LHCN-M2 (cell line): ENCODE data around the gene CTIF. TPM values are rescaled to one million over a fixed set of nuclear protein-coding genes. Genes with fewer than 3 reads are reported as not detected.
A peak's percentile ranks its signal among the peaks of the same experiment; 100 is the strongest.

Source experiments
- DNase-seq: peaks from one replicate; pipeline ENCODE4 v3.0.0-alpha.2; 2012; ENCODE audit warnings: low read depth
- total RNA-seq: library from RNA; depleted of rRNA; stranded (reverse); fragments of >200 nt; gene quantifications from 2 replicates; pipeline ENCODE4 v1.2.3, GENCODE V29; 2014

CTIF gene
- total RNA-seq, 1 experiment from 2014 or later, result 18.1 TPM

- DNase-seq, result peak; percentile 24
Observed at GRCh38 chr18:48663931-48664847, 125.4 kb downstream of the CTIF start.

GRCh38 chr18:48665654-48666053, 126.8 kb downstream of the CTIF start:
- DNase-seq, result no peak

- no peak for DNase-seq
Observed at GRCh38 chr18:48666613-48667012, 127.8 kb downstream of the CTIF start.

- DNase-seq, result no peak
Observed at GRCh38 chr18:48667276-48668254, 128.7 kb downstream of the CTIF start.

- DNase-seq, result no peak
Observed at GRCh38 chr18:48668466-48669179, 129.8 kb downstream of the CTIF start.

- DNase-seq, result no peak
Observed at GRCh38 chr18:48669180-48669675, 130.4 kb downstream of the CTIF start.

- no peak for DNase-seq
Observed at GRCh38 chr18:48669991-48670750, 131.3 kb downstream of the CTIF start.

GRCh38 chr18:48670751-48671560, 132.1 kb downstream of the CTIF start:
- no peak for DNase-seq

GRCh38 chr18:48671561-48671945, 132.7 kb downstream of the CTIF start:
- no peak for DNase-seq

- DNase-seq, result no peak
Observed at GRCh38 chr18:48672671-48673340, 134.0 kb downstream of the CTIF start.

GRCh38 chr18:48673456-48673852, 134.6 kb downstream of the CTIF start:
- no peak for DNase-seq

GRCh38 chr18:48673853-48674721, 135.3 kb downstream of the CTIF start:
- no peak for DNase-seq

GRCh38 chr18:48674758-48675351, 136.0 kb downstream of the CTIF start:
- no peak for DNase-seq

GRCh38 chr18:48675352-48675761, 136.5 kb downstream of the CTIF start:
- peak; percentile 69 for DNase-seq

GRCh38 chr18:48675912-48676311, 137.1 kb downstream of the CTIF start:
- no peak for DNase-seq

GRCh38 chr18:48676346-48676745, 137.5 kb downstream of the CTIF start:
- DNase-seq, result no peak

- DNase-seq, result peak; percentile 39
Observed at GRCh38 chr18:48676756-48677368, 138.0 kb downstream of the CTIF start.
